Stimulated activated naive CD8-positive, alpha-beta T cell treated with anti-CD3 and anti-CD28 coated beads, Interleukin-15, amount 100 ng/mL, for 72 hours (primary cell): ENCODE data around the gene COL23A1.

Source experiments
- ATAC-seq: fragments of 150-1000 bp; cut with Tn5 transposase; 2 replicates; pipeline ENCODE4 v1.10.0; 2021; ENCODE audit warnings: mild to moderate bottlenecking, moderate library complexity
- DNase-seq, 2 donors: peaks; one replicate each; pipeline ENCODE4 v3.0.0; 2021 to 2022
- H3K27ac Mint-ChIP-seq, 2 donors: one replicate each; pipeline ENCODE4 v1.8.0; 2022; ENCODE audit warnings: mild to moderate bottlenecking in 2 of 2, mixed read lengths in 2 of 2, moderate library complexity in 2 of 2
- H3K27me3 Mint-ChIP-seq: one replicate; pipeline ENCODE4 v1.8.0; 2022; ENCODE audit warnings: mixed read lengths
- H3K4me1 Mint-ChIP-seq: one replicate; pipeline ENCODE4 v1.8.0; 2022; ENCODE audit warnings: mild to moderate bottlenecking, mixed read lengths
- H3K4me3 Mint-ChIP-seq, 2 donors: one replicate each; pipeline ENCODE4 v1.8.0; 2022; ENCODE audit warnings: mild to moderate bottlenecking in 2 of 2, mixed read lengths in 2 of 2, moderate library complexity in 1 of 2
- H3K9me3 Mint-ChIP-seq, 2 donors: one replicate each; pipeline ENCODE4 v1.8.0; 2022; ENCODE audit warnings: mixed read lengths in 2 of 2

COL23A1 gene

GRCh38 chr5:178590141-178590923 is at the start of gene COL23A1:
Gene COL23A1, minus strand, starts transcription at chr5:178590393.
- Mint-ChIP-seq H3K4me1 (peaks cover 19% of the 10 kb centered on the region), H3K27me3 (peaks cover 65% of the 10 kb centered on the region), H3K9me3 (peaks cover 16 to 17% of the 10 kb centered on the region in 2 donors), H3K4me3 (peak within 1 kb of the TSS; percentile 69 to 82), H3K27ac (no peak within 1 kb of the TSS)
- DNase-seq (peak; percentile 34 to 44), ATAC-seq (peak; percentile 63)

GRCh38 chr5:178637356-178638074 is 47.3 kb upstream of the COL23A1 start:
- DNase-seq (no peak), ATAC-seq (no peak)
- H3K9me3 Mint-ChIP-seq = peaks cover 0 to 11% of the 10 kb centered on the region in 2 donors
- H3K4me1 Mint-ChIP-seq = no peaks in the 10 kb centered on the region
- H3K27me3 Mint-ChIP-seq = peaks cover 7% of the 10 kb centered on the region
- H3K4me3 Mint-ChIP-seq = no peak overlapping the region
- H3K27ac Mint-ChIP-seq = no peak overlapping the region

- Mint-ChIP-seq H3K27ac (no peak overlapping the region), H3K27me3 (peaks cover 7% of the 10 kb centered on the region), H3K9me3 (peaks cover 6 to 8% of the 10 kb centered on the region in 2 donors), H3K4me1 (no peaks in the 10 kb centered on the region), H3K4me3 (no peak overlapping the region)
- ATAC-seq (no peak), DNase-seq (no peak)
Measured at GRCh38 chr5:178632285-178632684, 42.1 kb upstream of the COL23A1 start.

- Mint-ChIP-seq H3K9me3 (peaks cover 6 to 8% of the 10 kb centered on the region in 2 donors), H3K27me3 (peaks cover 7% of the 10 kb centered on the region), H3K4me1 (no peaks in the 10 kb centered on the region), H3K4me3 (no peak overlapping the region), H3K27ac (no peak overlapping the region)
- DNase-seq (no peak), ATAC-seq (no peak)
Measured at GRCh38 chr5:178630951-178631350, 40.8 kb upstream of the COL23A1 start.

GRCh38 chr5:178630475-178630930 is 40.3 kb upstream of the COL23A1 start:
- DNase-seq (no peak), ATAC-seq (no peak)
- Mint-ChIP-seq H3K27ac (no peak overlapping the region), H3K4me1 (peaks cover 4% of the 10 kb centered on the region), H3K4me3 (no peak overlapping the region), H3K27me3 (peaks cover 7% of the 10 kb centered on the region), H3K9me3 (peaks cover 6 to 8% of the 10 kb centered on the region in 2 donors)

GRCh38 chr5:178627259-178627598 is 37.0 kb upstream of the COL23A1 start:
- Mint-ChIP-seq H3K9me3 (peaks cover 6 to 8% of the 10 kb centered on the region in 2 donors), H3K27me3 (no peaks in the 10 kb centered on the region), H3K4me3 (peak overlapping the region; percentile 73 to 99), H3K4me1 (peaks cover 31% of the 10 kb centered on the region), H3K27ac (peak overlapping the region in 1 of 2 donors; percentile 19)
- ATAC-seq (no peak), DNase-seq (no peak)

- Mint-ChIP-seq H3K4me3 (peak within 1 kb of the TSS; percentile 99), H3K9me3 (peaks cover 6 to 8% of the 10 kb centered on the region in 2 donors), H3K4me1 (peaks cover 34% of the 10 kb centered on the region), H3K27me3 (no peaks in the 10 kb centered on the region), H3K27ac (peak within 1 kb of the TSS; percentile 99 to 100)
- ATAC-seq = peak; percentile 92
- DNase-seq = peak; percentile 97
Measured at GRCh38 chr5:178626484-178627258, 36.5 kb upstream of the COL23A1 start, which contains the start of gene CLK4. Gene CLK4, minus strand, starts transcription at chr5:178627050. Its CDS starts 3,634 bp downstream, at chr5:178623416.

- ATAC-seq (peak; percentile 24), DNase-seq (no peak)
- H3K27ac Mint-ChIP-seq = peak overlapping the region; percentile 99 to 100
- H3K4me3 Mint-ChIP-seq = peak overlapping the region; percentile 99
- H3K4me1 Mint-ChIP-seq = peaks cover 35% of the 10 kb centered on the region
- H3K9me3 Mint-ChIP-seq = peaks cover 6 to 8% of the 10 kb centered on the region in 2 donors
- no peaks in the 10 kb centered on the region for H3K27me3 Mint-ChIP-seq
Measured at GRCh38 chr5:178625679-178626483, 35.7 kb upstream of the COL23A1 start.

GRCh38 chr5:178624631-178625546 is 34.7 kb upstream of the COL23A1 start:
- Mint-ChIP-seq H3K27me3 (no peaks in the 10 kb centered on the region), H3K27ac (no peak overlapping the region), H3K4me1 (peaks cover 45% of the 10 kb centered on the region), H3K4me3 (peak overlapping the region; percentile 99), H3K9me3 (peaks cover 6 to 8% of the 10 kb centered on the region in 2 donors)
- no peak for DNase-seq
- ATAC-seq = no peak

GRCh38 chr5:178622679-178623247 is 32.6 kb upstream of the COL23A1 start:
- Mint-ChIP-seq H3K4me1 (peaks cover 53% of the 10 kb centered on the region), H3K4me3 (no peak overlapping the region), H3K27me3 (no peaks in the 10 kb centered on the region), H3K27ac (no peak overlapping the region), H3K9me3 (peaks cover 4% of the 10 kb centered on the region in 2 donors)
- ATAC-seq (no peak), DNase-seq (no peak)

GRCh38 chr5:178619390-178619789 is 29.2 kb upstream of the COL23A1 start:
- H3K4me1 Mint-ChIP-seq = peaks cover 42% of the 10 kb centered on the region
- ATAC-seq (no peak), DNase-seq (no peak)
- no peaks in the 10 kb centered on the region for H3K9me3 Mint-ChIP-seq
- H3K27ac Mint-ChIP-seq = no peak overlapping the region
- H3K27me3 Mint-ChIP-seq = no peaks in the 10 kb centered on the region
- no peak overlapping the region for H3K4me3 Mint-ChIP-seq

- H3K4me1 Mint-ChIP-seq = peaks cover 12% of the 10 kb centered on the region
- H3K4me3 Mint-ChIP-seq = no peak overlapping the region
- DNase-seq (no peak), ATAC-seq (no peak)
- H3K9me3 Mint-ChIP-seq = no peaks in the 10 kb centered on the region
- H3K27ac Mint-ChIP-seq = peak overlapping the region in 1 of 2 donors; percentile 15
- H3K27me3 Mint-ChIP-seq = no peaks in the 10 kb centered on the region
Measured at GRCh38 chr5:178612299-178612698, 22.1 kb upstream of the COL23A1 start.

GRCh38 chr5:178606269-178606668 is 16.1 kb upstream of the COL23A1 start:
- no peak overlapping the region for H3K4me3 Mint-ChIP-seq

GRCh38 chr5:178605788-178606187 is 15.6 kb upstream of the COL23A1 start:
- Mint-ChIP-seq H3K4me3 (no peak overlapping the region), H3K4me1 (no peaks in the 10 kb centered on the region), H3K27ac (no peak overlapping the region), H3K9me3 (no peaks in the 10 kb centered on the region), H3K27me3 (no peaks in the 10 kb centered on the region)
- DNase-seq = no peak
- no peak for ATAC-seq

More at GRCh38 chr5:178606269-178606668, 16.1 kb upstream of the COL23A1 start:
- ATAC-seq (no peak), DNase-seq (no peak)
- no peaks in the 10 kb centered on the region for H3K9me3 Mint-ChIP-seq
- H3K27me3 Mint-ChIP-seq = no peaks in the 10 kb centered on the region
- H3K27ac Mint-ChIP-seq = peak overlapping the region in 1 of 2 donors; percentile 60
- peaks cover 2% of the 10 kb centered on the region for H3K4me1 Mint-ChIP-seq
